ENCODE results near the gene CLCNKB.
"Not testable (repeated sequence)": the region's sequence is repeated elsewhere in the genome, so short reads cannot be mapped to it uniquely, and the experiment has no call there.

Gene CLCNKB

GRCh38 chr1:16043521-16043920, at the start of gene CLCNKB:
Gene CLCNKB, plus strand, starts transcription at chr1:16043782. Its CDS starts 711 bp downstream, at chr1:16044493.
- H3K4me3 ChIP-seq (ENCODE audit: low read length) = no peak within 1 kb of the TSS
- H3K36me3 ChIP-seq (ENCODE audit: control insufficient read depth, insufficient read depth, low read length, severe bottlenecking) = no peaks in the 10 kb centered on the region
- DNase-seq (ENCODE audit: low read depth) = no peak
- H3K4me1 ChIP-seq (ENCODE audit: control insufficient read depth, insufficient read depth, low read length) = no peaks in the 10 kb centered on the region
- peaks cover 5% of the 10 kb centered on the region for H3K27me3 ChIP-seq (replicated peaks; ENCODE audit: control insufficient read depth, insufficient read depth, low read length)
- H3K9ac ChIP-seq (ENCODE audit: low read length) = no peak within 1 kb of the TSS
- no peaks in the 10 kb centered on the region for H3K9me3 ChIP-seq (ENCODE audit: control insufficient read depth, low read length)

GRCh38 chr1:15994081-15994480, 49.5 kb upstream of the CLCNKB start:
- Histone ChIP-seq H3K27me3 (replicated peaks; ENCODE audit: control insufficient read depth, insufficient read depth, low read length) (peaks cover 13% of the 10 kb centered on the region), H3K36me3 (ENCODE audit: control insufficient read depth, insufficient read depth, low read length, severe bottlenecking) (no peaks in the 10 kb centered on the region), H3K4me3 (ENCODE audit: low read length) (no peak overlapping the region), H3K4me1 (ENCODE audit: control insufficient read depth, insufficient read depth, low read length) (no peaks in the 10 kb centered on the region), H3K9me3 (ENCODE audit: control insufficient read depth, low read length) (no peaks in the 10 kb centered on the region), H3K9ac (ENCODE audit: low read length) (no peak overlapping the region)
- DNase-seq (ENCODE audit: low read depth) = no peak

GRCh38 chr1:15994590-15995351, 48.8 kb upstream of the CLCNKB start:
- Histone ChIP-seq H3K36me3 (ENCODE audit: control insufficient read depth, insufficient read depth, low read length, severe bottlenecking) (no peaks in the 10 kb centered on the region), H3K27me3 (replicated peaks; ENCODE audit: control insufficient read depth, insufficient read depth, low read length) (peaks cover 13% of the 10 kb centered on the region), H3K9ac (ENCODE audit: low read length) (no peak overlapping the region), H3K4me3 (ENCODE audit: low read length) (no peak overlapping the region), H3K9me3 (ENCODE audit: control insufficient read depth, low read length) (no peaks in the 10 kb centered on the region), H3K4me1 (ENCODE audit: control insufficient read depth, insufficient read depth, low read length) (no peaks in the 10 kb centered on the region)
- DNase-seq (ENCODE audit: low read depth) = peak; percentile 85

GRCh38 chr1:15997076-15997585, 46.5 kb upstream of the CLCNKB start:
- no peak for DNase-seq (ENCODE audit: low read depth)
- Histone ChIP-seq H3K36me3 (ENCODE audit: control insufficient read depth, insufficient read depth, low read length, severe bottlenecking) (no peaks in the 10 kb centered on the region), H3K4me3 (ENCODE audit: low read length) (no peak overlapping the region), H3K9ac (ENCODE audit: low read length) (no peak overlapping the region), H3K9me3 (ENCODE audit: control insufficient read depth, low read length) (no peaks in the 10 kb centered on the region), H3K27me3 (replicated peaks; ENCODE audit: control insufficient read depth, insufficient read depth, low read length) (peaks cover 13% of the 10 kb centered on the region), H3K4me1 (ENCODE audit: control insufficient read depth, insufficient read depth, low read length) (no peaks in the 10 kb centered on the region)

GRCh38 chr1:15997637-15998280, 45.8 kb upstream of the CLCNKB start:
- H3K36me3 ChIP-seq (ENCODE audit: control insufficient read depth, insufficient read depth, low read length, severe bottlenecking) = no peaks in the 10 kb centered on the region
- no peak for DNase-seq (ENCODE audit: low read depth)
- no peak overlapping the region for H3K9ac ChIP-seq (ENCODE audit: low read length)
- H3K9me3 ChIP-seq (ENCODE audit: control insufficient read depth, low read length) = no peaks in the 10 kb centered on the region
- no peak overlapping the region for H3K4me3 ChIP-seq (ENCODE audit: low read length)
- H3K27me3 ChIP-seq (replicated peaks; ENCODE audit: control insufficient read depth, insufficient read depth, low read length) = peaks cover 13% of the 10 kb centered on the region
- H3K4me1 ChIP-seq (ENCODE audit: control insufficient read depth, insufficient read depth, low read length) = no peaks in the 10 kb centered on the region

GRCh38 chr1:15998929-15999328, 44.7 kb upstream of the CLCNKB start:
- H3K36me3 ChIP-seq (ENCODE audit: control insufficient read depth, insufficient read depth, low read length, severe bottlenecking) = no peaks in the 10 kb centered on the region
- H3K9ac ChIP-seq (ENCODE audit: low read length) = no peak overlapping the region
- peaks cover 13% of the 10 kb centered on the region for H3K27me3 ChIP-seq (replicated peaks; ENCODE audit: control insufficient read depth, insufficient read depth, low read length)
- DNase-seq (ENCODE audit: low read depth) = no peak
- no peak overlapping the region for H3K4me3 ChIP-seq (ENCODE audit: low read length)
- H3K9me3 ChIP-seq (ENCODE audit: control insufficient read depth, low read length) = no peaks in the 10 kb centered on the region
- no peaks in the 10 kb centered on the region for H3K4me1 ChIP-seq (ENCODE audit: control insufficient read depth, insufficient read depth, low read length)

GRCh38 chr1:16001274-16001673, 42.3 kb upstream of the CLCNKB start:
- H3K4me3 ChIP-seq (ENCODE audit: low read length); DNase-seq (ENCODE audit: low read depth); H3K9ac ChIP-seq (ENCODE audit: low read length); H3K9me3 ChIP-seq (ENCODE audit: control insufficient read depth, low read length); H3K36me3 ChIP-seq (ENCODE audit: control insufficient read depth, insufficient read depth, low read length, severe bottlenecking); H3K4me1 ChIP-seq (ENCODE audit: control insufficient read depth, insufficient read depth, low read length): not testable (repeated sequence)
- H3K27me3 ChIP-seq (replicated peaks; ENCODE audit: control insufficient read depth, insufficient read depth, low read length) = peaks cover 13% of the 10 kb centered on the region

GRCh38 chr1:16005597-16005996, 38.0 kb upstream of the CLCNKB start:
- H3K27me3 ChIP-seq (replicated peaks; ENCODE audit: control insufficient read depth, insufficient read depth, low read length) = no peaks in the 10 kb centered on the region
- DNase-seq (ENCODE audit: low read depth) = no peak

GRCh38 chr1:16006010-16006409, 37.6 kb upstream of the CLCNKB start:
- DNase-seq (ENCODE audit: low read depth) = no peak
- H3K4me3 ChIP-seq (ENCODE audit: low read length) = no peak overlapping the region
- no peaks in the 10 kb centered on the region for H3K4me1 ChIP-seq (ENCODE audit: control insufficient read depth, insufficient read depth, low read length)
- no peaks in the 10 kb centered on the region for H3K36me3 ChIP-seq (ENCODE audit: control insufficient read depth, insufficient read depth, low read length, severe bottlenecking)
- no peaks in the 10 kb centered on the region for H3K27me3 ChIP-seq (replicated peaks; ENCODE audit: control insufficient read depth, insufficient read depth, low read length)
- no peaks in the 10 kb centered on the region for H3K9me3 ChIP-seq (ENCODE audit: control insufficient read depth, low read length)
- no peak overlapping the region for H3K9ac ChIP-seq (ENCODE audit: low read length)

More at GRCh38 chr1:16005597-16005996, 38.0 kb upstream of the CLCNKB start:
- H3K4me1 ChIP-seq (ENCODE audit: control insufficient read depth, insufficient read depth, low read length) = no peaks in the 10 kb centered on the region
- no peak overlapping the region for H3K9ac ChIP-seq (ENCODE audit: low read length)
- H3K9me3 ChIP-seq (ENCODE audit: control insufficient read depth, low read length) = no peaks in the 10 kb centered on the region
- H3K4me3 ChIP-seq (ENCODE audit: low read length) = no peak overlapping the region
- no peaks in the 10 kb centered on the region for H3K36me3 ChIP-seq (ENCODE audit: control insufficient read depth, insufficient read depth, low read length, severe bottlenecking)

- DNase-seq (ENCODE audit: low read depth) = peak; percentile 36
- no peaks in the 10 kb centered on the region for H3K36me3 ChIP-seq (ENCODE audit: control insufficient read depth, insufficient read depth, low read length, severe bottlenecking)
- no peak overlapping the region for H3K4me3 ChIP-seq (ENCODE audit: low read length)
- no peaks in the 10 kb centered on the region for H3K27me3 ChIP-seq (replicated peaks; ENCODE audit: control insufficient read depth, insufficient read depth, low read length)
- no peaks in the 10 kb centered on the region for H3K9me3 ChIP-seq (ENCODE audit: control insufficient read depth, low read length)
- H3K9ac ChIP-seq (ENCODE audit: low read length) = no peak overlapping the region
- H3K4me1 ChIP-seq (ENCODE audit: control insufficient read depth, insufficient read depth, low read length) = no peaks in the 10 kb centered on the region
These were observed 36.8 kb upstream of the CLCNKB start for GRCh38 chr1:16006552-16007485.
